Activated T-cell treated with anti-CD3 and anti-CD28 coated beads, Interleukin-2, amount 50 U/mL, for 72 hours (primary cell): ENCODE measurements around the gene HDAC9. TPM values are rescaled to one million over a fixed set of nuclear protein-coding genes. Genes with fewer than 3 reads are reported as not detected.

ENCODE experiments used
- ATAC-seq, 2 donors: fragments of 150-1000 bp; cut with Tn5 transposase; replicated peaks in 1 of 2; 2 replicates each; pipeline ENCODE4 v1.10.0; 2021; ENCODE audit warnings: moderate library complexity in 2 of 2, mild to moderate bottlenecking in 1 of 2
- DNase-seq, 2 donors: peaks; one replicate each; pipeline ENCODE4 v3.0.0; 2021 to 2022; ENCODE audit warnings: mixed read lengths in 1 of 2
- H3K27ac Mint-ChIP-seq: one replicate; pipeline ENCODE4 v1.8.0; 2022; ENCODE audit warnings: mild to moderate bottlenecking, moderate library complexity, mixed read lengths
- H3K27me3 Mint-ChIP-seq: one replicate; pipeline ENCODE4 v1.8.0; 2022; ENCODE audit warnings: low read depth, mixed read lengths
- H3K36me3 Mint-ChIP-seq, 2 donors: one replicate each; pipeline ENCODE4 v1.8.0; 2022; ENCODE audit warnings: mixed read lengths in 2 of 2, mild to moderate bottlenecking in 1 of 2; ENCODE audit not compliant: insufficient read depth in 2 of 2
- H3K4me1 Mint-ChIP-seq: one replicate; pipeline ENCODE4 v1.8.0; 2022; ENCODE audit warnings: low read depth, mixed read lengths
- H3K4me3 Mint-ChIP-seq, 2 donors: one replicate each; pipeline ENCODE4 v1.8.0; 2022; ENCODE audit warnings: mild to moderate bottlenecking in 2 of 2, mixed read lengths in 2 of 2, moderate library complexity in 2 of 2
- H3K9me3 Mint-ChIP-seq, 2 donors: one replicate each; pipeline ENCODE4 v1.8.0; 2022; ENCODE audit warnings: mixed read lengths in 2 of 2
- total RNA-seq, 2 donors: library from RNA; stranded (reverse); gene quantifications; one replicate each; pipeline ENCODE4 v1.2.3, GENCODE V29; 2022

The HDAC9 gene
- total RNA-seq, 2 donors from 2014 or later: 0.55 to 2.9 TPM

- Mint-ChIP-seq H3K4me1 (no peaks in the 10 kb centered on the region), H3K27ac (no peak overlapping the region), H3K27me3 (no peaks in the 10 kb centered on the region), H3K4me3 (no peak overlapping the region), H3K9me3 (no peaks in the 10 kb centered on the region), H3K36me3 (no peaks in the 10 kb centered on the region)
- DNase-seq (no peak), ATAC-seq (no peak)
Measured at GRCh38 chr7:18655506-18655905, 160.0 kb downstream of the HDAC9 start.

GRCh38 chr7:18655912-18656311, 160.4 kb downstream of the HDAC9 start:
- Mint-ChIP-seq H3K9me3 (no peaks in the 10 kb centered on the region), H3K27ac (no peak overlapping the region), H3K27me3 (no peaks in the 10 kb centered on the region), H3K4me1 (no peaks in the 10 kb centered on the region), H3K36me3 (no peaks in the 10 kb centered on the region), H3K4me3 (no peak overlapping the region)
- ATAC-seq (no peak), DNase-seq (no peak)

GRCh38 chr7:18656362-18656761, 160.8 kb downstream of the HDAC9 start:
- ATAC-seq (no peak), DNase-seq (no peak)
- H3K36me3 Mint-ChIP-seq: no peaks in the 10 kb centered on the region
- no peaks in the 10 kb centered on the region for H3K9me3 Mint-ChIP-seq
- no peak overlapping the region for H3K27ac Mint-ChIP-seq
- no peaks in the 10 kb centered on the region for H3K4me1 Mint-ChIP-seq
- H3K4me3 Mint-ChIP-seq: no peak overlapping the region
- no peaks in the 10 kb centered on the region for H3K27me3 Mint-ChIP-seq

- no peak for ATAC-seq
- Mint-ChIP-seq H3K27me3 (no peaks in the 10 kb centered on the region), H3K4me1 (no peaks in the 10 kb centered on the region), H3K9me3 (no peaks in the 10 kb centered on the region), H3K4me3 (no peak overlapping the region), H3K27ac (no peak overlapping the region), H3K36me3 (no peaks in the 10 kb centered on the region)
- DNase-seq: no peak
Measured at GRCh38 chr7:18659746-18660145, 164.2 kb downstream of the HDAC9 start.

GRCh38 chr7:18663321-18663720, 167.8 kb downstream of the HDAC9 start:
- Mint-ChIP-seq H3K27ac (no peak overlapping the region), H3K27me3 (peaks cover 5% of the 10 kb centered on the region), H3K4me1 (peaks cover 5% of the 10 kb centered on the region), H3K4me3 (no peak overlapping the region), H3K36me3 (no peaks in the 10 kb centered on the region), H3K9me3 (no peaks in the 10 kb centered on the region)
- ATAC-seq (no peak), DNase-seq (no peak)

GRCh38 chr7:18666107-18666728, 170.7 kb downstream of the HDAC9 start:
- ATAC-seq: peak; percentile 80 to 82
- no peak overlapping the region for H3K4me3 Mint-ChIP-seq
- no peaks in the 10 kb centered on the region for H3K36me3 Mint-ChIP-seq
- H3K27ac Mint-ChIP-seq: no peak overlapping the region
- no peaks in the 10 kb centered on the region for H3K9me3 Mint-ChIP-seq
- DNase-seq: peak; percentile 72 to 73
- peaks cover 5% of the 10 kb centered on the region for H3K27me3 Mint-ChIP-seq
- H3K4me1 Mint-ChIP-seq: peaks cover 5% of the 10 kb centered on the region

GRCh38 chr7:18667466-18667865, 171.9 kb downstream of the HDAC9 start:
- Mint-ChIP-seq H3K27ac (no peak overlapping the region), H3K9me3 (no peaks in the 10 kb centered on the region), H3K27me3 (peaks cover 5% of the 10 kb centered on the region), H3K4me3 (no peak overlapping the region), H3K36me3 (no peaks in the 10 kb centered on the region), H3K4me1 (peaks cover 5% of the 10 kb centered on the region)
- DNase-seq (no peak), ATAC-seq (no peak)

- no peak overlapping the region for H3K4me3 Mint-ChIP-seq
- peaks cover 1% of the 10 kb centered on the region for H3K27me3 Mint-ChIP-seq
- H3K27ac Mint-ChIP-seq: no peak overlapping the region
- DNase-seq (no peak), ATAC-seq (no peak)
- no peaks in the 10 kb centered on the region for H3K36me3 Mint-ChIP-seq
- peaks cover 1% of the 10 kb centered on the region for H3K4me1 Mint-ChIP-seq
- H3K9me3 Mint-ChIP-seq: no peaks in the 10 kb centered on the region
Measured at GRCh38 chr7:18671176-18671575, 175.6 kb downstream of the HDAC9 start.

GRCh38 chr7:18675579-18675978, 180.0 kb downstream of the HDAC9 start:
- DNase-seq: no peak
- no peak for ATAC-seq
- no peaks in the 10 kb centered on the region for H3K36me3 Mint-ChIP-seq
- no peaks in the 10 kb centered on the region for H3K27me3 Mint-ChIP-seq
- H3K4me3 Mint-ChIP-seq: no peak overlapping the region
- H3K9me3 Mint-ChIP-seq: no peaks in the 10 kb centered on the region
- H3K4me1 Mint-ChIP-seq: no peaks in the 10 kb centered on the region
- peak overlapping the region; percentile 48 for H3K27ac Mint-ChIP-seq

- Mint-ChIP-seq H3K27ac (no peak overlapping the region), H3K27me3 (no peaks in the 10 kb centered on the region), H3K36me3 (no peaks in the 10 kb centered on the region), H3K4me3 (no peak overlapping the region), H3K4me1 (no peaks in the 10 kb centered on the region), H3K9me3 (no peaks in the 10 kb centered on the region)
- DNase-seq (no peak), ATAC-seq (no peak)
Measured at GRCh38 chr7:18679261-18679660, 183.7 kb downstream of the HDAC9 start.

- DNase-seq (no peak), ATAC-seq (no peak)
- Mint-ChIP-seq H3K27ac (no peak overlapping the region), H3K9me3 (peaks cover 0 to 3% of the 10 kb centered on the region in 2 donors), H3K27me3 (no peaks in the 10 kb centered on the region), H3K4me1 (no peaks in the 10 kb centered on the region), H3K4me3 (no peak overlapping the region), H3K36me3 (peaks cover 0 to 1% of the 10 kb centered on the region in 2 donors)
Measured at GRCh38 chr7:18680576-18680975, 185.0 kb downstream of the HDAC9 start.

- Mint-ChIP-seq H3K4me3 (no peak overlapping the region), H3K36me3 (peaks cover 0 to 1% of the 10 kb centered on the region in 2 donors), H3K27ac (no peak overlapping the region), H3K4me1 (no peaks in the 10 kb centered on the region), H3K27me3 (no peaks in the 10 kb centered on the region), H3K9me3 (peaks cover 0 to 3% of the 10 kb centered on the region in 2 donors)
- ATAC-seq (no peak), DNase-seq (no peak)
Measured at GRCh38 chr7:18684916-18685315, 189.4 kb downstream of the HDAC9 start.

GRCh38 chr7:18685971-18686370, 190.4 kb downstream of the HDAC9 start:
- Mint-ChIP-seq H3K4me3 (no peak overlapping the region), H3K27me3 (no peaks in the 10 kb centered on the region), H3K4me1 (no peaks in the 10 kb centered on the region), H3K9me3 (peaks cover 0 to 3% of the 10 kb centered on the region in 2 donors), H3K27ac (no peak overlapping the region), H3K36me3 (peaks cover 0 to 1% of the 10 kb centered on the region in 2 donors)
- DNase-seq (no peak), ATAC-seq (no peak)

- Mint-ChIP-seq H3K27ac (no peak overlapping the region), H3K36me3 (peaks cover 0 to 1% of the 10 kb centered on the region in 2 donors), H3K4me3 (no peak overlapping the region), H3K4me1 (no peaks in the 10 kb centered on the region), H3K27me3 (no peaks in the 10 kb centered on the region), H3K9me3 (peaks cover 0 to 3% of the 10 kb centered on the region in 2 donors)
- no peak for DNase-seq
- no peak for ATAC-seq
Measured at GRCh38 chr7:18689551-18689950, 194.0 kb downstream of the HDAC9 start.
